A549 (cell line): ENCODE results near the gene TBX2.

Experiments used
- BHLHE40 ChIP-seq: IDR thresholded peaks from 2 replicates; pipeline ENCODE4 v1.6.1; 2012; ENCODE audit warnings: low read depth, low read length, inconsistent platforms
- CEBPB ChIP-seq, 2 experiments: fragments of >200 bp in 1 of 2; sonication (Bioruptor Twin) in 1 of 2; formaldehyde crosslinking in 1 of 2; IDR thresholded peaks; 2 replicates each; pipeline ENCODE4 v1.6.1; 2012 to 2016
- CTCF ChIP-seq: fragments of >200 bp; sonication (Bioruptor Twin); formaldehyde crosslinking; IDR thresholded peaks from 3 replicates; pipeline ENCODE4 v1.5.1; 2016
- EP300 ChIP-seq, 2 experiments: fragments of >200 bp; sonication (Bioruptor Twin); formaldehyde crosslinking; IDR thresholded peaks; 2 replicates in 1 of 2; 3 replicates in 1 of 2; pipeline ENCODE4 v1.6.1; 2016 to 2017
- HOXB13 ChIP-seq: fragments of 250-450 bp; sonication (Bioruptor Pico); IDR thresholded peaks from 2 replicates; pipeline ENCODE4 v1.5.0; 2020; ENCODE audit warnings: low read depth, mild to moderate bottlenecking, moderate library complexity
- POLR2A ChIP-seq: IDR thresholded peaks from 2 replicates; pipeline ENCODE4 v1.6.1; 2012; ENCODE audit warnings: mild to moderate bottlenecking, low read length
- RAD21 ChIP-seq, 2 experiments: fragments of >200 bp in 1 of 2; sonication (Bioruptor Twin) in 1 of 2; formaldehyde crosslinking in 1 of 2; IDR thresholded peaks in 1 of 2; conservative IDR thresholded peaks in 1 of 2; 2 replicates in 1 of 2; 3 replicates in 1 of 2; pipeline ENCODE4 v1.6.1; 2012 to 2018; ENCODE audit warnings: inconsistent platforms in 1 of 2
- SREBF2 ChIP-seq: fragments of 450-650 bp; IDR thresholded peaks from 2 replicates; pipeline ENCODE4 v1.6.1; 2014; ENCODE audit warnings: mild to moderate bottlenecking, moderate library complexity

DNA sequence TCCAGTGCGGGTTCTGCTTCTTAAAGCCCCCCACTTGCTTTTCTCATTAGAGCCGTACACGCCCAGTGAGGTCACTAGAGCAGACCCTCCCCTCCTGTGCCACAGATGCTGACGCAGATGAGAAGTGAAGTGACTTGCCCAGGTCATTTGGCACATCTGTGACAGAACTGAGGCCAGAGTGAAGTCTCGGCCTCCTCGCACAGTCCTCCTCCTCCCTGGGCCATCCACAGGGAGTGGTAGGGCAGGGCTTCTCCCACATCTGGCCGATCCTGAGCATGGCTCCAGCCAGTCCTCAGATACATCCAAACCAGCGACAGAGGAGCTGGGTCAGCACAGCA lies 15.3 kb upstream of the TBX2 start:
- TF ChIP-seq RAD21 (conservative IDR thresholded peaks at IDR 0.05 in 1 of 2, IDR thresholded peaks at IDR 0.05 in 1 of 2) (no peak), HOXB13 (CRISPR knock-in tag) (no peak), CTCF (no peak), BHLHE40 (no peak), SREBF2 (no peak), POLR2A (no peak), EP300 (IDR thresholded peaks at IDR 0.05) (no peak), CEBPB (IDR thresholded peaks at IDR 0.05) (no peak)
